HepG2 (cell line): Measurements from ENCODE around the gene STK25. TPM values are rescaled to one million over a fixed set of nuclear protein-coding genes. Genes with fewer than 3 reads are reported as not detected.
A peak's percentile ranks its signal among the peaks of the same experiment; 100 is the strongest.

ENCODE experiments used
- CBX2 ChIP-seq, 2 experiments: fragments of 200-600 bp in 1 of 2; sonication (generic); formaldehyde crosslinking in 1 of 2; IDR thresholded peaks; 2 replicates each; pipeline versions ENCODE4 v1.7.0 to v1.8.1; 2018 to 2022; ENCODE audit warnings: low read depth in 2 of 2, low read length in 1 of 2, mild to moderate bottlenecking in 1 of 2, missing genetic modification reagents in 1 of 2
- E2F2 ChIP-seq: sonication (generic); formaldehyde crosslinking; IDR thresholded peaks from 2 replicates; pipeline ENCODE4 v1.4.0; 2020; ENCODE audit warnings: missing genetic modification reagents, borderline replicate concordance
- KAT8 ChIP-seq: IDR thresholded peaks from 2 replicates; pipeline ENCODE4 v1.6.1; 2016; ENCODE audit warnings: missing genetic modification reagents, missing compliant biosample characterization
- KLF12 ChIP-seq: sonication (generic); formaldehyde crosslinking; IDR thresholded peaks from 2 replicates; pipeline ENCODE4 v1.4.0; 2020; ENCODE audit warnings: missing genetic modification reagents, borderline replicate concordance
- MATR3 ChIP-seq: sonication (generic); formaldehyde crosslinking; IDR thresholded peaks from 2 replicates; pipeline ENCODE4 v1.4.0; 2020; ENCODE audit warnings: missing genetic modification reagents
- MTA3 ChIP-seq: sonication (generic); formaldehyde crosslinking; IDR thresholded peaks from 2 replicates; pipeline ENCODE4 v1.4.0; 2020; ENCODE audit warnings: missing genetic modification reagents
- MXD1 ChIP-seq: sonication (generic); formaldehyde crosslinking; IDR thresholded peaks from 2 replicates; pipeline ENCODE4 v1.4.0; 2020; ENCODE audit warnings: mild to moderate bottlenecking, missing genetic modification reagents
- NAIF1 ChIP-seq: sonication (generic); formaldehyde crosslinking; IDR thresholded peaks from 2 replicates; pipeline ENCODE4 v1.5.0; 2020; ENCODE audit warnings: mild to moderate bottlenecking, missing genetic modification reagents, borderline replicate concordance
- RAD51 ChIP-seq: fragments of 450-650 bp; IDR thresholded peaks from 2 replicates; pipeline ENCODE4 v1.6.1; 2016; ENCODE audit warnings: borderline replicate concordance
- SATB2 ChIP-seq: sonication (generic); formaldehyde crosslinking; IDR thresholded peaks from 2 replicates; pipeline ENCODE4 v1.5.0; 2020; ENCODE audit warnings: missing genetic modification reagents
- SP140L ChIP-seq: sonication (generic); formaldehyde crosslinking; IDR thresholded peaks from 2 replicates; pipeline ENCODE4 v1.4.0; 2020; ENCODE audit warnings: missing genetic modification reagents, borderline replicate concordance
- ZEB1 ChIP-seq: IDR thresholded peaks from 2 replicates; pipeline ENCODE4 v1.6.1; 2012; ENCODE audit warnings: mild to moderate bottlenecking, low read depth, inconsistent platforms; ENCODE audit not compliant: insufficient replicate concordance
- ZNF18 ChIP-seq: sonication (generic); formaldehyde crosslinking; IDR thresholded peaks from 2 replicates; pipeline ENCODE4 v1.8.0; 2022; ENCODE audit warnings: mild to moderate bottlenecking, missing genetic modification reagents; ENCODE audit not compliant: insufficient replicate concordance
- ZNF24 ChIP-seq: fragments of 450-650 bp; IDR thresholded peaks from 2 replicates; pipeline ENCODE4 v1.6.1; 2017; ENCODE audit warnings: antibody characterized with exemption, mild to moderate bottlenecking
- ZNF33A ChIP-seq: sonication (generic); formaldehyde crosslinking; IDR thresholded peaks from 2 replicates; pipeline ENCODE4 v1.5.1; 2020; ENCODE audit warnings: missing genetic modification reagents, mild to moderate bottlenecking, moderate library complexity, borderline replicate concordance
- ZNF460 ChIP-seq: sonication (generic); formaldehyde crosslinking; IDR thresholded peaks from 2 replicates; pipeline ENCODE4 v1.5.1; 2020; ENCODE audit warnings: missing genetic modification reagents, mild to moderate bottlenecking, borderline replicate concordance
- ZNF703 ChIP-seq: sonication (generic); formaldehyde crosslinking; IDR thresholded peaks from 2 replicates; pipeline ENCODE4 v1.5.1; 2020; ENCODE audit warnings: missing genetic modification reagents, mild to moderate bottlenecking, moderate library complexity, borderline replicate concordance
- ZNF724P ChIP-seq: sonication (generic); formaldehyde crosslinking; IDR thresholded peaks from 2 replicates; pipeline ENCODE4 v1.8.0; 2022; ENCODE audit warnings: missing genetic modification reagents, borderline replicate concordance
- ZNF788 ChIP-seq: sonication (generic); formaldehyde crosslinking; IDR thresholded peaks from 2 replicates; pipeline ENCODE4 v1.5.0; 2020; ENCODE audit warnings: mild to moderate bottlenecking, missing genetic modification reagents, borderline replicate concordance
- ZNF839 ChIP-seq: sonication (generic); formaldehyde crosslinking; IDR thresholded peaks from 2 replicates; pipeline ENCODE4 v1.4.0; 2020; ENCODE audit warnings: missing genetic modification reagents, mild to moderate bottlenecking, borderline replicate concordance
- polyA plus RNA-seq, 8 experiments: library from polyadenylated mRNA; depleted of rRNA in 3 of 8; stranded (reverse) in 7 of 8; unstranded in 1 of 8; fragments of >200 nt; fragmentation: Illumina TruSeq in 4 of 8; extraction: Trizol in 4 of 8; gene quantifications; 2 replicates each; pipeline versions ENCODE4 v1.2.1 to v1.2.3, GENCODE V29; 2011 to 2016; ENCODE audit warnings: low read depth in 4 of 8, missing spikeins in 1 of 8, mixed read lengths in 1 of 8; ENCODE audit not compliant: insufficient read depth in 1 of 8
- total RNA-seq, 5 experiments: library from RNA; depleted of rRNA; stranded (reverse); fragments of >200 nt; fragmentation: Illumina TruSeq; extraction: Trizol; gene quantifications; 2 replicates each; pipeline ENCODE4 v1.2.3, GENCODE V29; 2016; ENCODE audit warnings: low read depth in 1 of 5
- TF ChIP-seq, protein P1 (sequence below): sonication (generic); formaldehyde crosslinking; IDR thresholded peaks from 2 replicates; pipeline ENCODE4 v1.5.0; 2020; ENCODE audit warnings: mild to moderate bottlenecking, missing genetic modification reagents
- TF ChIP-seq, protein P2 (sequence below): sonication (generic); formaldehyde crosslinking; IDR thresholded peaks from 2 replicates; pipeline ENCODE4 v1.5.0; 2020; ENCODE audit warnings: mild to moderate bottlenecking, missing genetic modification reagents

Gene STK25
- total and polyA plus RNA-seq, 2 of the 13 experiments (the other 11 are each of a cell fraction or from before 2014, with no cell fraction given), result 177 to 481 TPM

- TF ChIP-seq, protein P1, sequence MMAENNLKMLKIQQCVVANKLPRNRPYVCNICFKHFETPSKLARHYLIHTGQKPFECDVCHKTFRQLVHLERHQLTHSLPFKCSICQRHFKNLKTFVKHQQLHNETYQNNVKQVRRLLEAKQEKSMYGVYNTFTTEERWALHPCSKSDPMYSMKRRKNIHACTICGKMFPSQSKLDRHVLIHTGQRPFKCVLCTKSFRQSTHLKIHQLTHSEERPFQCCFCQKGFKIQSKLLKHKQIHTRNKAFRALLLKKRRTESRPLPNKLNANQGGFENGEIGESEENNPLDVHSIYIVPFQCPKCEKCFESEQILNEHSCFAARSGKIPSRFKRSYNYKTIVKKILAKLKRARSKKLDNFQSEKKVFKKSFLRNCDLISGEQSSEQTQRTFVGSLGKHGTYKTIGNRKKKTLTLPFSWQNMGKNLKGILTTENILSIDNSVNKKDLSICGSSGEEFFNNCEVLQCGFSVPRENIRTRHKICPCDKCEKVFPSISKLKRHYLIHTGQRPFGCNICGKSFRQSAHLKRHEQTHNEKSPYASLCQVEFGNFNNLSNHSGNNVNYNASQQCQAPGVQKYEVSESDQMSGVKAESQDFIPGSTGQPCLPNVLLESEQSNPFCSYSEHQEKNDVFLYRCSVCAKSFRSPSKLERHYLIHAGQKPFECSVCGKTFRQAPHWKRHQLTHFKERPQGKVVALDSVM, result no peak
- TF ChIP-seq E2F2 (CRISPR knock-in tag) (no peak), RAD51 (no peak), ZNF724P (CRISPR knock-in tag) (no peak), CBX2 (IDR thresholded peaks at IDR 0.05; ENCODE audit: low read depth, low read length) (no peak), CBX2 (CRISPR knock-in tag; IDR thresholded peaks at IDR 0.05; ENCODE audit: low read depth) (no peak), ZNF703 (no peak), ZEB1 (no peak), ZNF24 (no peak), ZNF460 (CRISPR knock-in tag) (no peak), NAIF1 (CRISPR knock-in tag) (no peak), MTA3 (CRISPR knock-in tag) (no peak), MXD1 (CRISPR knock-in tag) (0 out of 2 replicates have a peak, but pooled peaks have one; percentile 15), ZNF18 (CRISPR knock-in tag) (no peak), SATB2 (CRISPR knock-in tag) (no peak), ZNF33A (no peak), KLF12 (no peak), ZNF788 (CRISPR knock-in tag) (no peak), MATR3 (no peak), SP140L (CRISPR knock-in tag) (no peak), KAT8 (no peak), ZNF839 (no peak)
- TF ChIP-seq, protein P2, sequence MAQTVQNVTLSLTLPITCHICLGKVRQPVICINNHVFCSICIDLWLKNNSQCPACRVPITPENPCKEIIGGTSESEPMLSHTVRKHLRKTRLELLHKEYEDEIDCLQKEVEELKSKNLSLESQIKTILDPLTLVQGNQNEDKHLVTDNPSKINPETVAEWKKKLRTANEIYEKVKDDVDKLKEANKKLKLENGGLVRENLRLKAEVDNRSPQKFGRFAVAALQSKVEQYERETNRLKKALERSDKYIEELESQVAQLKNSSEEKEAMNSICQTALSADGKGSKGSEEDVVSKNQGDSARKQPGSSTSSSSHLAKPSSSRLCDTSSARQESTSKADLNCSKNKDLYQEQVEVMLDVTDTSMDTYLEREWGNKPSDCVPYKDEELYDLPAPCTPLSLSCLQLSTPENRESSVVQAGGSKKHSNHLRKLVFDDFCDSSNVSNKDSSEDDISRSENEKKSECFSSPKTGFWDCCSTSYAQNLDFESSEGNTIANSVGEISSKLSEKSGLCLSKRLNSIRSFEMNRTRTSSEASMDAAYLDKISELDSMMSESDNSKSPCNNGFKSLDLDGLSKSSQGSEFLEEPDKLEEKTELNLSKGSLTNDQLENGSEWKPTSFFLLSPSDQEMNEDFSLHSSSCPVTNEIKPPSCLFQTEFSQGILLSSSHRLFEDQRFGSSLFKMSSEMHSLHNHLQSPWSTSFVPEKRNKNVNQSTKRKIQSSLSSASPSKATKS (CRISPR knock-in tag), result no peak
Observed at GRCh38 chr2:241490825-241491506, 17.4 kb downstream of the STK25 start (continued).
